Jurkat, Clone E6-1 (cell line): Measurements from ENCODE around the gene INTS1.
"Not testable (repeated sequence)": the region's sequence is repeated elsewhere in the genome, so short reads cannot be mapped to it uniquely, and the experiment has no call there.

Source experiments
- DNase-seq: peaks from one replicate; pipeline ENCODE4 v3.0.0-alpha.2; 2011; ENCODE audit warnings: low read depth, low spot score
- H3K4me3 ChIP-seq: 2 replicates; pipeline ENCODE4 v1.5.1; 2011; ENCODE audit warnings: mild to moderate bottlenecking, low read length, control low read depth, moderate library complexity

Gene INTS1

GRCh38 chr7:1443587-1444200 lies 60.5 kb downstream of the INTS1 start:
- DNase-seq, H3K4me3 ChIP-seq: not testable (repeated sequence)

- no peak for DNase-seq
- no peak overlapping the region for H3K4me3 ChIP-seq
These were observed 61.6 kb downstream of the INTS1 start for GRCh38 chr7:1442355-1443124.

- DNase-seq: no peak
- no peak overlapping the region for H3K4me3 ChIP-seq
These were observed 62.4 kb downstream of the INTS1 start for GRCh38 chr7:1441615-1442354.

GRCh38 chr7:1440620-1441019 lies 63.6 kb downstream of the INTS1 start:
- H3K4me3 ChIP-seq: no peak overlapping the region
- DNase-seq: no peak

GRCh38 chr7:1439373-1440363 lies 64.5 kb downstream of the INTS1 start:
- H3K4me3 ChIP-seq: no peak overlapping the region
- no peak for DNase-seq

GRCh38 chr7:1438821-1439220 lies 65.4 kb downstream of the INTS1 start:
- DNase-seq: no peak
- no peak overlapping the region for H3K4me3 ChIP-seq

- no peak for DNase-seq
- no peak overlapping the region for H3K4me3 ChIP-seq
These were observed 66.0 kb downstream of the INTS1 start for GRCh38 chr7:1438208-1438607.

GRCh38 chr7:1437155-1437880 lies 66.9 kb downstream of the INTS1 start:
- DNase-seq: no peak
- no peak overlapping the region for H3K4me3 ChIP-seq

- DNase-seq: no peak
- H3K4me3 ChIP-seq: no peak overlapping the region
These were observed 67.6 kb downstream of the INTS1 start for GRCh38 chr7:1436608-1437007.

- DNase-seq: no peak
- H3K4me3 ChIP-seq: no peak overlapping the region
These were observed 69.1 kb downstream of the INTS1 start for GRCh38 chr7:1434891-1435670.

- no peak overlapping the region for H3K4me3 ChIP-seq
- no peak for DNase-seq
These were observed 69.9 kb downstream of the INTS1 start for GRCh38 chr7:1434165-1434718.

GRCh38 chr7:1433128-1433920 lies 70.9 kb downstream of the INTS1 start:
- no peak for DNase-seq
- no peak overlapping the region for H3K4me3 ChIP-seq

- DNase-seq: no peak
- no peak overlapping the region for H3K4me3 ChIP-seq
These were observed 71.6 kb downstream of the INTS1 start for GRCh38 chr7:1432411-1433082.

GRCh38 chr7:1431634-1432380 lies 72.4 kb downstream of the INTS1 start:
- no peak overlapping the region for H3K4me3 ChIP-seq
- no peak for DNase-seq

GRCh38 chr7:1431226-1431625 lies 73.0 kb downstream of the INTS1 start:
- DNase-seq: no peak

More at GRCh38 chr7:1431226-1431625, 73.0 kb downstream of the INTS1 start:
- no peak overlapping the region for H3K4me3 ChIP-seq
